SJSA1 (cell line): ENCODE data around the gene DPYD. TPM values are rescaled to one million over a fixed set of nuclear protein-coding genes. Genes with fewer than 3 reads are reported as not detected.
A peak's percentile ranks its signal among the peaks of the same experiment; 100 is the strongest.

Source experiments
- DNase-seq, 2 experiments: peaks; one replicate each; pipeline ENCODE4 v3.0.0-alpha.2; 2015 to 2020; ENCODE audit warnings: low spot score in 2 of 2, low read depth in 1 of 2
- H3K27ac ChIP-seq: fragments of 250-450 bp; sonication (Bioruptor Pico); 2 replicates; pipeline ENCODE4 v1.5.1; 2020; ENCODE audit warnings: mild to moderate bottlenecking, moderate library complexity
- H3K27me3 ChIP-seq: fragments of 250-450 bp; sonication (Bioruptor Pico); replicated peaks from 2 replicates; pipeline ENCODE4 v1.5.1; 2020; ENCODE audit warnings: mild to moderate bottlenecking, moderate library complexity
- H3K36me3 ChIP-seq: fragments of 250-450 bp; sonication (Bioruptor Pico); 2 replicates; pipeline ENCODE4 v1.5.1; 2020; ENCODE audit warnings: mild to moderate bottlenecking
- H3K4me1 ChIP-seq: fragments of 250-450 bp; sonication (Bioruptor Pico); replicated peaks from 2 replicates; pipeline ENCODE4 v1.6.1; 2021; ENCODE audit warnings: mild to moderate bottlenecking
- H3K4me3 ChIP-seq: fragments of 250-450 bp; sonication (Bioruptor Pico); 2 replicates; pipeline ENCODE4 v1.5.1; 2020; ENCODE audit warnings: mild to moderate bottlenecking
- H3K9me3 ChIP-seq: fragments of 250-450 bp; sonication (Bioruptor Pico); replicated peaks from 2 replicates; pipeline ENCODE4 v1.5.1; 2020; ENCODE audit warnings: mild to moderate bottlenecking
- total RNA-seq: library from RNA; depleted of rRNA; stranded (reverse); fragments of >200 nt; shearing (Covaris generic); gene quantifications from 2 replicates; pipeline ENCODE4 v1.2.3, GENCODE V29; 2014

The DPYD gene
- total RNA-seq, 1 experiment from 2014 or later, result 31.4 TPM

DNA sequence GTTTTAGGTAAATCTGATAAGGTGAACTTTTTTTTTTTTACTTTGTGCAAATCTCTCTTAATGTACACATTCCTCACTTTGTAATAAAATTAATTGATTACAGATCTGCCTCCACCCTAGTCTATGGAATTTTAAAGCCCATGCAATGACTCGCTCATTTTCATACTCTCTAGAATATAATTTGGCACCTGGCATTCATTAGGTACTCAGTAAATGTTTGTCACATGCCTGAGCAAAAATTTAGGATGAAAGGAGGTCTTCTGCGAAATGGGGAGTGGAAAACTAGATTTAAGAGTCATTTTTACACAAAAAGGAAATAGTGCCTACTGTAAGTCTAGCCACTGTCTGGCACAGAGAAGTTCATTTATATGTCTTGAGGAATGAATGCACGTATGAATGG lies 350.1 kb downstream of the DPYD start:
- H3K27ac ChIP-seq, result no peak overlapping the region
- H3K4me3 ChIP-seq, result no peak overlapping the region
- no peaks in the 10 kb centered on the region for H3K27me3 ChIP-seq
- DNase-seq, result no peak
- no peaks in the 10 kb centered on the region for H3K4me1 ChIP-seq
- no peaks in the 10 kb centered on the region for H3K36me3 ChIP-seq
- no peaks in the 10 kb centered on the region for H3K9me3 ChIP-seq

DNA sequence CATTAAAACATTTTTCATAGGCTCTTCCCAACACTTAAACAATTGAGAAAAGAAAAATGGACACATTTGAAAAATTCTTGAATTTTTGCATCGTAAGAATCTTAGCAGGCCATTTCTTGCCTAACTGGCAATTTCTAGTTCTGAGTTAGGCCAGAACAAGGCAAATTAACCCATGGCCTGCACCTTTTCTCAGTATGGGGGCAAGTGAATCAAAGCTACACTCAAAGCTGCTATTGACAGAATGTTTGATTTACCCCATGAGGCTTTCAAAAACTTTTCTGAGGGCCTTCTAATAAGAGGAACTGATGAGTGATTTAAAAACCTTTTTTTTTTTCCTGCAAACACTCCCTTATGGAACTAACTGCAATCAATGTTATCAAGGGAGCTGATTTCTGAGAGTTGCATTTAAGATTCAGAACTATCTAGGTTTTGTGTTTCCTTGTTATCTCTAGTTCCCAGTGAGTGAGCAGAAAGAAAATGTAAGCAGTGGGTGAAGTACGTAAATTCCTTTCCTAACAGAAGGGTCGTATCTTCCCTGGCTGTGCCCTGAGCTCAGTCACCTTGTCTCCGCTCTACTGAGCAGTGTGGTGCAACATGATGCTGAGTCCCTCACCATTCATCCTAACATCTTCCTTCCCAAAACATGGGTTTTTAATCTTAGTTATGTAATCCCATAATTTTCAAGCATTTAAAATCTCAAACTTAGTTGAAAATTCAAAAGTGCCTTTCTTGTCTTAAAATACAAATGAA lies 353.7 kb downstream of the DPYD start:
- no peaks in the 10 kb centered on the region for H3K4me1 ChIP-seq
- no peaks in the 10 kb centered on the region for H3K27me3 ChIP-seq
- H3K9me3 ChIP-seq, result no peaks in the 10 kb centered on the region
- no peaks in the 10 kb centered on the region for H3K36me3 ChIP-seq
- DNase-seq, result no peak
- no peak overlapping the region for H3K27ac ChIP-seq
- no peak overlapping the region for H3K4me3 ChIP-seq

DNA sequence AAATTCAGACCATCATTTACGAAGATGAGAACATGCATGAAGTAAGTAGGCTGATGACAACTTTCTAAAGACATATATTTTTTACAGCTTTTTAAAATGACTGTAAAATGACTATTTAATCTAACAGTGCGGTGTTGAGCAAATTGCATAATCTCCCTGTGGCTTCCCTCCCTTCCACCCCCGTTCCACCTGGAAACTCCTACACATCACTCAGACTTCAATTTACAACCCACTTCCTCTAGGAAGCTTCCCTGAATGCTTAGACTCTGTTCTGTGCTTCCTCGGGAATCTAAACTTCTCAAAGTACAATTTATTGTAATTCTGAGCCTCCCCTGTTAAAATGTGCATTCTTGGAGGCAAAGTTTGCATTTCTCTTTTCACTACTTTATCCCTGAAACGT lies 354.9 kb downstream of the DPYD start:
- Histone ChIP-seq H3K9me3 (no peaks in the 10 kb centered on the region), H3K36me3 (no peaks in the 10 kb centered on the region), H3K4me1 (no peaks in the 10 kb centered on the region), H3K4me3 (no peak overlapping the region), H3K27ac (no peak overlapping the region), H3K27me3 (no peaks in the 10 kb centered on the region)
- no peak for DNase-seq

DNA sequence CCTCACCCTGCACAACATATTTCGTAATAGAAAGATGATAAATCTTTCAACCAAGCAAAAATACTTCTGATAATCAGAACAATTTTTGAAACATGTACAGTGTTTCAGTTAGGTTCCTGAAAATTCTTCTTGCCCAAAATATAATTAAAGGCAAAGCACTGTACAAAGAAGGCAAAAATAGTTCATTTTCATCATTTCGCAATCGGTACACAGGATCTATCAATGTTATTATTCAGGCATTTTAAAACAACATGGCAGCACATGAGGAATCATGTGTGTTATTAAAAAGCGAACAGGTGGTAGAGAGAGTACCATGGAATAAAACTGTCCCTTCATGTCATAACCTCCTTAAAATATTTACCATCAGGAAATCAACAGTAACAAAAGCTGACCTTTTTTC lies 356.9 kb downstream of the DPYD start:
- Histone ChIP-seq H3K27me3 (no peaks in the 10 kb centered on the region), H3K4me3 (no peak overlapping the region), H3K36me3 (no peaks in the 10 kb centered on the region), H3K9me3 (no peaks in the 10 kb centered on the region), H3K4me1 (no peaks in the 10 kb centered on the region), H3K27ac (no peak overlapping the region)
- no peak for DNase-seq

DNA sequence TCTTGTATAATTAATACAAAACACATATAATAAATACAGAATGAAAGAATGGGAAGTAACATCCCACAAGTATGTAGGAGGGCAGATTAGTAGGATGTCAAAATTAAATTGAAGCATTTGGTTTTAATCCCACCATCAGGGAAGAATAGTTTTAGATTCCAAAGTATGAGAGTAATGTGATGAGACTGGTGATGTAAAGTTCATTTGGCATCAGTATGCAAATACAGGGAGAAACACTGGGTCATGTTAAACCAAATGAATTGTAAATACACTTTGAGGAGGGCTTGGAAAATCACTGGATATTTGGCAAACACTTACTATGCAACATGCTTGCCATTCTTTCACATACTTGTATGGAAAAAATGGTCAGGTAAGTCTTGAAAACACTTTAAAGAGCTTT lies 358.8 kb downstream of the DPYD start:
- H3K4me1 ChIP-seq, result no peaks in the 10 kb centered on the region
- no peak overlapping the region for H3K4me3 ChIP-seq
- no peaks in the 10 kb centered on the region for H3K27me3 ChIP-seq
- H3K9me3 ChIP-seq, result no peaks in the 10 kb centered on the region
- H3K27ac ChIP-seq, result no peak overlapping the region
- peak in 1 of 2 experiments; percentile 6 for DNase-seq
- H3K36me3 ChIP-seq, result no peaks in the 10 kb centered on the region

DNA sequence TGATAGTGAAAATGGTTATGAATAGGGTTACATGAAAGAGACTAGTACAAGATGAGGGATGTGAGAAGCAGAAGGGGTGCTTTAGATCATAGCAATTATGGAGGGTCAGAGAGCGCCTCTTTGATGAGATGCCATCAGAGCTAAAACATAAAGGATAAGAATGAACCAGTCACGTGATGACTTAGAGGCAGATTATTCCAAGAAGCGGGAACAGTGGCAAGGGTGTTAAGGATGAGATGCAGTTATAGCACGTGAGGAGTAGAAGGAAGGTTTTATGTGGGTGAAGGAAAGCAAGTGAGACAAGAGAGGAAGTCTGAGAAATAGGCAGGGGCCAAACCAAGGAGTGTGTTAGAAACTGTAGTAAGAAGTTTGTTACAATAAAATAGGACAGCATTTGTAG lies 360.1 kb downstream of the DPYD start:
- no peak for DNase-seq
- no peaks in the 10 kb centered on the region for H3K27me3 ChIP-seq
- H3K36me3 ChIP-seq, result no peaks in the 10 kb centered on the region
- H3K4me1 ChIP-seq, result no peaks in the 10 kb centered on the region
- no peak overlapping the region for H3K4me3 ChIP-seq
- H3K9me3 ChIP-seq, result no peaks in the 10 kb centered on the region
- no peak overlapping the region for H3K27ac ChIP-seq

DNA sequence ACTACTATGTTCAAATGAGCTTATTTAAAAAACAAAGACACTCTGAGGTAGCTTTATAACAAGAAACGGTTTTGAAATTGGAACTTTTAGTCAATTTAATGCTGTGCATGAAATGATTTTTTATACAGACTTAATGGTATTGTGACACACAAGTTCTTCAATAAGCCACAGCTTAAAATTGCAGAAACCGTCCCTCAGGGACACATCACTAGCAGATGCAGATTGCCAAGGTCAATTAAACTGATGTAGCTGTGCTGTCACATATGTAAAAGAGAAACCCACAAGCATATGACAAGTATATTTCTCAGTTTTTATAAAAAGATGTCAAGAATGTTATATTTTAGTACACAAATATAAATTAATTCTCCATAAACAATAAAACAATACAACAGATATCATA lies 366.9 kb downstream of the DPYD start:
- no peaks in the 10 kb centered on the region for H3K4me1 ChIP-seq
- no peak for DNase-seq
- no peak overlapping the region for H3K27ac ChIP-seq
- no peaks in the 10 kb centered on the region for H3K27me3 ChIP-seq
- no peak overlapping the region for H3K4me3 ChIP-seq
- H3K9me3 ChIP-seq, result no peaks in the 10 kb centered on the region
- H3K36me3 ChIP-seq, result no peaks in the 10 kb centered on the region

DNA sequence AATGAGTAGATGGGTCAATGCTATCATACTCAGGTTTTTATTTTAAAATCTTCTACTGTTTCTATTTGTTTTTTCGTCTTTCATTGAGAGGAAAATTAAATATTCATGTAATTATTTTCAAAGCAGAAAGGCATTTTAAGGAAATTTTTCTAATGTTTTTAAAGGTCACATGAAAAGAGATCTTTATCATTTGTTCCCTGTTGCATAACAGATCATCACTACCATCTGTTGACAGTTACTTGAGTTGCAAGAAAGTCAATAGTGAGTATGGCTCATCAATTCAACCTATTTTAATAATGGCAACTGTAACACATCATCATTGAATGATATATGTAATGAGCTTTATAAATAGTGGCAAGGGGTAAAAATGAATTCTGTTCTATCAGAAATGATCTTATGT lies 369.7 kb downstream of the DPYD start:
- Histone ChIP-seq H3K4me1 (no peaks in the 10 kb centered on the region), H3K36me3 (no peaks in the 10 kb centered on the region), H3K9me3 (no peaks in the 10 kb centered on the region), H3K27me3 (no peaks in the 10 kb centered on the region), H3K4me3 (no peak overlapping the region), H3K27ac (no peak overlapping the region)
- DNase-seq, result no peak

DNA sequence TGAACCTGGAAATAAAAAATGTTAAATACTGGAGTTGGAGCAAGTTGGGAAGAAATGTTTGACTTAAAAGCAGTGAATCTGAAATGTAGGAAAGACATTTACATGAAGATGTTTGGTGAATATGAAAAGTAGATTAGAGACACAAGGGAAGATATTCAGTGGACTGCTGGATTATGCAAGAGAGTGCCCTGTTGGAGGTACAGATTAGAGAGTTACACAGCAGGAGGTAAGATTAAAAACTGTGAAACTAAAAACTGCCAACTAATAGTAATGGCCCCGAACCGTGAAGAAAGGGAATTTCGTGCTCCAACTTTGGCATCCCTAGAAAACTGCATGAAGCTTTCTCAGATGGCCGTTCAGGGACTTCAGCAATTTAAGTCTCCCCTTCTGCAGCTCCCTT lies 375.4 kb downstream of the DPYD start:
- H3K4me3 ChIP-seq, result no peak overlapping the region
- no peak for DNase-seq
- H3K27me3 ChIP-seq, result no peaks in the 10 kb centered on the region
- no peaks in the 10 kb centered on the region for H3K4me1 ChIP-seq
- H3K27ac ChIP-seq, result no peak overlapping the region
- no peaks in the 10 kb centered on the region for H3K36me3 ChIP-seq
- no peaks in the 10 kb centered on the region for H3K9me3 ChIP-seq

DNA sequence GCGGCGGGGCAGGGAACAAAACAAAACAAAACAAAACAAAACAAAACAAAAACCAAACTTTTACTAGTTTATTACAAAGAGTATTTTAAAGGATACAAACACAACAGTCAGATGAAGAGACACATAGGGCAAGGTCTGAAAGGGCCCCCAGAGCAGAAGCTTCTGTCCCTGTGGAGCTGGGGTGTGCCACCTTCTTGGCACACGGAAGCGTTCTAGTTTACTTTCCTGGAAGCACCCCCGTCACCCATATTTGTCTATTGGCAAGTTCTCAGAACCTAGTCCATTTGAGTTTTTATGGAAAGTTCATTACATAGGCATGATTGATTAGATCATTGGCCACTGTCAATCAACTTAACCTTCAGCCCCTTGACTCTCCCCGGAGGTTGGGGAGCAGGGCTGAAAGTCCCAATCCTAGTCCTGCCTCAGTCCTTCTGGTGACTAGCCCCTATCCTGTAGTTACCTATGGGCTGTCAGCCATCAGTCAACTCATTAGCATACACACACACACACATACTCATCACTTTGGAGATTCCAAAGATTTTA lies 380.4 kb downstream of the DPYD start:
- Histone ChIP-seq H3K4me3 (no peak overlapping the region), H3K27me3 (no peaks in the 10 kb centered on the region), H3K4me1 (no peaks in the 10 kb centered on the region), H3K36me3 (no peaks in the 10 kb centered on the region), H3K9me3 (no peaks in the 10 kb centered on the region), H3K27ac (no peak overlapping the region)
- DNase-seq, result no peak

DNA sequence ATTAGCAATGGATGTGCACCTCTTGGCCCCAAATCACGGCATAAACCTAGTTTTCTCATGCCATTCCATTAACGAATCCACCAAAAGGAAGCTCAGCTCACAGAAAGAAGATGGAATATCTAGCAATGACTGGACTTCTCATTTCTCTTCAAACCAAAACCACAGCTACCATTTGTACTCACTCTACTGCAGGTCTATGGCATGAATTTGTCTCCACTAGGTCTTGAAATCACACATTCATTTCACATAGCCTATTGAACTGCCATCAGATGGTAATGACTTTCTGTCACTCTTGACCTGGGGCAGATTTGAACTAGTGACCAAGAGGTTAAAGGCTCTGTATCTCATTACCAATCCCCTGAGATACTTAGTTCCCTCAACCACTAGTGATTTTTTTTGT lies 382.7 kb downstream of the DPYD start:
- no peaks in the 10 kb centered on the region for H3K36me3 ChIP-seq
- H3K4me3 ChIP-seq, result no peak overlapping the region
- H3K27me3 ChIP-seq, result no peaks in the 10 kb centered on the region
- no peaks in the 10 kb centered on the region for H3K9me3 ChIP-seq
- DNase-seq, result no peak
- H3K4me1 ChIP-seq, result no peaks in the 10 kb centered on the region
- no peak overlapping the region for H3K27ac ChIP-seq

DNA sequence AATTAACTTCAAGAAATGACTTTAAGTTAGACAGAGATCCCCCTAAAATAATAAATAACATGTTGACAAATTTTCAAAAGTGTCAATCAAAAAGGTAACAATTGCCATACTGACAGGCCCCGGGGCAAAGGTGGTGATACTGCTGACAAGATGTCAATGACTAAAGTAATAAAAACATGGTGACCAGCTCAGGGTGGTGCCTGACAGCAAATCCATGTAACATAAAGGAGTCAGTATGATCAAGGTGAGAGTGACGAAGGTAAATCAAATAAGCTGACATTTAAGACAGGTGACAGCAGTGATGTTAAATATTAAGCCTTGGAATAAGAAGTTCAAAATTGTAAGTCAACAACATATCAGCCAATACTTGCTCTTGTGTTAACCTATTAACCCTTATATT lies 387.5 kb downstream of the DPYD start:
- Histone ChIP-seq H3K36me3 (no peaks in the 10 kb centered on the region), H3K9me3 (no peaks in the 10 kb centered on the region), H3K4me3 (no peak overlapping the region), H3K27ac (no peak overlapping the region), H3K27me3 (no peaks in the 10 kb centered on the region), H3K4me1 (no peaks in the 10 kb centered on the region)
- no peak for DNase-seq

DNA sequence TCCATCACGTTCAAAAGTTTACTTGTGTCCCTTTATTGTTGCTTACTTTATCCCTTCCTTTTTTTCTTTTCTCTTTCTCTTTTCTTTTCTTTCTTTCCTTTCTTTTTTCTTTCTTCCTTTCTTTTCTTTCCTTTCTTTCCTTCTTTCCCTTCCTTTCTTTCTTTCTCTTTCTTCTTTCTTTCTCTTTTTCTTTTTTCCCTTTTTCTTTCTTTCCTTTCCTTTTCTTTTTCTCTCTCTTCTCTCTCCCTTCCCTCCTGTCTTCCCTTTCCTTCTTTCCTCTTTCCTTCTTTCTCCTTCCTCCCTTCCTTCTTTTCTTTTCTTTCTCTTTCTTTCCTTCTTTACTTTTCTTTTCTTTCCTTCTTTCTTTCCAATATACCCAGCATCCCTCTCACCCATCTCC lies 391.2 kb downstream of the DPYD start:
- no peaks in the 10 kb centered on the region for H3K4me1 ChIP-seq
- no peaks in the 10 kb centered on the region for H3K9me3 ChIP-seq
- H3K36me3 ChIP-seq, result no peaks in the 10 kb centered on the region
- DNase-seq, result no peak
- no peaks in the 10 kb centered on the region for H3K27me3 ChIP-seq
- H3K4me3 ChIP-seq, result no peak overlapping the region
- H3K27ac ChIP-seq, result no peak overlapping the region

DNA sequence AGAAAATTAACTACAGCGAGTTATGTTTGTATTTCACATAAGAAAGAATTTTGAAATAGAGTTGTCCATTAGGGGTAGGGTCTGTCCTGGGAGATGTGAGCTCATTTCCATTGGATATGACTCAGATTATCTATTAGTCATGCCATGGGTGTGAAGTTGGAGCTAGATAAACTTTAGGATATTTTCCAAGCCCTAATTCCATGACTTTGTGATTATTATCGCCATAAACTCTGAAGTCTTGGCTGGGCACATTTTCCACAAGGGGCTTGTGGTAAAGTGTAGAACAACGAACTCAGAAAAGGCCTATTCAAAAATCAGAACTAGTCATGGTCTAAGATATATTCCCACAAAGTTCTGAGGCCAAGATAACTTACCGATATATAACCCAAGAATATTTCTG lies 396.6 kb downstream of the DPYD start:
- Histone ChIP-seq H3K4me3 (no peak overlapping the region), H3K27me3 (no peaks in the 10 kb centered on the region), H3K36me3 (no peaks in the 10 kb centered on the region), H3K27ac (no peak overlapping the region), H3K9me3 (no peaks in the 10 kb centered on the region), H3K4me1 (no peaks in the 10 kb centered on the region)
- DNase-seq, result no peak

DNA sequence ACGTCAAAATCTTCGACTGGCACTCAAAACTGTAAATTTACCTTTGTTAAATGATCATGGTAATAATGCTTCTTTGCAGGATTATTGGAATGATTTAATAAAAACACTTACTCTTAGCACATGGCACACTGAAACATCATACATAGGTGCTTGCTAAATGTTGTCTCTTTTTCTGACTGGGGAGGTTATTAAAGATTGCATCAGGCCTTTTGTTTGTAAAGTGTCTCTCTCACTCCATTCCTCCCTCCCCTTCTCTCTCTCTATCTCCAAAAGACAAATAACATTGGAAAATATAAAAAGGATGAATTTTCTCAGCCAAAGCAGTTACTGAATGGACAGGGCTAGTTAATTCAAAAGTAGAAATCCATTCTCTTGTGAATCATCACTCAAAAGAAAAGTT lies 404.2 kb downstream of the DPYD start:
- no peak overlapping the region for H3K27ac ChIP-seq
- H3K4me3 ChIP-seq, result no peak overlapping the region
- no peaks in the 10 kb centered on the region for H3K4me1 ChIP-seq
- H3K27me3 ChIP-seq, result no peaks in the 10 kb centered on the region
- no peaks in the 10 kb centered on the region for H3K9me3 ChIP-seq
- H3K36me3 ChIP-seq, result no peaks in the 10 kb centered on the region
- DNase-seq, result no peak
